ENCODE data around the gene SLC19A3. TPM values are rescaled to one million over a fixed set of nuclear protein-coding genes. Genes with fewer than 3 reads are reported as not detected.
"Not testable (repeated sequence)": the region's sequence is repeated elsewhere in the genome, so short reads cannot be mapped to it uniquely, and the experiment has no call there.

SLC19A3 gene
- total RNA-seq, 2 donors from 2014 or later: not detected

GRCh38 chr2:227713291-227713690, 4.5 kb downstream of the SLC19A3 start:
- DNase-seq (ENCODE audit: low spot score in 2 of 2): no peak
- no peak overlapping the region for H3K27ac Mint-ChIP-seq
- no peak for ATAC-seq
- H3K36me3 Mint-ChIP-seq: no peaks in the 10 kb centered on the region
- H3K9me3 Mint-ChIP-seq: no peaks in the 10 kb centered on the region

GRCh38 chr2:227710986-227711385, 6.8 kb downstream of the SLC19A3 start:
- H3K27ac Mint-ChIP-seq: no peak overlapping the region
- H3K9me3 Mint-ChIP-seq: no peaks in the 10 kb centered on the region
- no peak for ATAC-seq
- no peak for DNase-seq (ENCODE audit: low spot score in 2 of 2)
- no peaks in the 10 kb centered on the region for H3K36me3 Mint-ChIP-seq

- H3K9me3 Mint-ChIP-seq: no peaks in the 10 kb centered on the region
- H3K27ac Mint-ChIP-seq: no peak overlapping the region
- ATAC-seq (no peak), DNase-seq (ENCODE audit: low spot score in 2 of 2) (no peak)
- H3K36me3 Mint-ChIP-seq: no peaks in the 10 kb centered on the region
Observed at GRCh38 chr2:227707390-227707789, 10.4 kb downstream of the SLC19A3 start.

- DNase-seq (ENCODE audit: low spot score in 2 of 2): no peak
- ATAC-seq: no peak
- no peak overlapping the region for H3K27ac Mint-ChIP-seq
- no peaks in the 10 kb centered on the region for H3K36me3 Mint-ChIP-seq
- H3K9me3 Mint-ChIP-seq: no peaks in the 10 kb centered on the region
Observed at GRCh38 chr2:227706859-227707258, 11.0 kb downstream of the SLC19A3 start.

GRCh38 chr2:227703961-227704360, 13.9 kb downstream of the SLC19A3 start:
- H3K9me3 Mint-ChIP-seq: no peaks in the 10 kb centered on the region
- ATAC-seq (no peak), DNase-seq (ENCODE audit: low spot score in 2 of 2) (no peak)
- H3K27ac Mint-ChIP-seq: no peak overlapping the region
- H3K36me3 Mint-ChIP-seq: no peaks in the 10 kb centered on the region

GRCh38 chr2:227703280-227703732, 14.5 kb downstream of the SLC19A3 start:
- no peaks in the 10 kb centered on the region for H3K9me3 Mint-ChIP-seq
- H3K36me3 Mint-ChIP-seq: no peaks in the 10 kb centered on the region
- no peak for ATAC-seq
- DNase-seq (ENCODE audit: low spot score in 2 of 2): no peak
- H3K27ac Mint-ChIP-seq: no peak overlapping the region

GRCh38 chr2:227701556-227701955, 16.3 kb downstream of the SLC19A3 start:
- no peaks in the 10 kb centered on the region for H3K36me3 Mint-ChIP-seq
- DNase-seq (ENCODE audit: low spot score in 2 of 2): no peak
- H3K27ac Mint-ChIP-seq: no peak overlapping the region
- no peak for ATAC-seq
- no peaks in the 10 kb centered on the region for H3K9me3 Mint-ChIP-seq

- DNase-seq (ENCODE audit: low spot score in 2 of 2) (no peak), ATAC-seq (no peak)
- H3K9me3 Mint-ChIP-seq: no peaks in the 10 kb centered on the region
- H3K27ac Mint-ChIP-seq: no peak overlapping the region
- no peaks in the 10 kb centered on the region for H3K36me3 Mint-ChIP-seq
Observed at GRCh38 chr2:227696990-227697679, 20.7 kb downstream of the SLC19A3 start.

- ATAC-seq: no peak
- Mint-ChIP-seq H3K36me3 (no peaks in the 10 kb centered on the region), H3K27ac (no peak overlapping the region), H3K9me3 (no peaks in the 10 kb centered on the region)
- DNase-seq (ENCODE audit: low spot score in 2 of 2): no peak
Observed at GRCh38 chr2:227687189-227687588, 30.6 kb downstream of the SLC19A3 start.

- no peak for DNase-seq (ENCODE audit: low spot score in 2 of 2)
- Mint-ChIP-seq H3K9me3 (no peaks in the 10 kb centered on the region), H3K27ac (no peak overlapping the region), H3K36me3 (no peaks in the 10 kb centered on the region)
- ATAC-seq: no peak
Observed at GRCh38 chr2:227684258-227684657, 33.6 kb downstream of the SLC19A3 start.

GRCh38 chr2:227677928-227678327, 39.9 kb downstream of the SLC19A3 start:
- Mint-ChIP-seq H3K27ac (no peak overlapping the region), H3K36me3 (no peaks in the 10 kb centered on the region)
- ATAC-seq: no peak

GRCh38 chr2:227674485-227674884, 43.3 kb downstream of the SLC19A3 start:
- Mint-ChIP-seq H3K9me3 (no peaks in the 10 kb centered on the region), H3K27ac (no peak overlapping the region), H3K36me3 (no peaks in the 10 kb centered on the region)
- no peak for ATAC-seq
- no peak for DNase-seq (ENCODE audit: low spot score in 2 of 2)

More at GRCh38 chr2:227677928-227678327, 39.9 kb downstream of the SLC19A3 start:
- no peak for DNase-seq (ENCODE audit: low spot score in 2 of 2)
- H3K9me3 Mint-ChIP-seq: no peaks in the 10 kb centered on the region

GRCh38 chr2:227673620-227674019, 44.2 kb downstream of the SLC19A3 start:
- H3K36me3 Mint-ChIP-seq; DNase-seq (ENCODE audit: low spot score in 2 of 2); H3K27ac Mint-ChIP-seq; ATAC-seq; H3K9me3 Mint-ChIP-seq: not testable (repeated sequence)

- ATAC-seq (no peak), DNase-seq (ENCODE audit: low spot score in 2 of 2) (no peak)
- no peak overlapping the region for H3K27ac Mint-ChIP-seq
- H3K36me3 Mint-ChIP-seq: no peaks in the 10 kb centered on the region
- H3K9me3 Mint-ChIP-seq: no peaks in the 10 kb centered on the region
Observed at GRCh38 chr2:227671170-227671905, 46.5 kb downstream of the SLC19A3 start.

- not testable (repeated sequence) for H3K27ac Mint-ChIP-seq; H3K9me3 Mint-ChIP-seq; DNase-seq (ENCODE audit: low spot score in 2 of 2); H3K36me3 Mint-ChIP-seq; ATAC-seq
Observed at GRCh38 chr2:227666631-227667170, 51.1 kb downstream of the SLC19A3 start, which contains the start of gene SCYGR5. Gene SCYGR5 (plus strand): TSS chr2:227666804. CDS start chr2:227666804, 0 bp downstream.

- no peak for DNase-seq (ENCODE audit: low spot score in 2 of 2)
- Mint-ChIP-seq H3K36me3 (no peaks in the 10 kb centered on the region), H3K9me3 (no peaks in the 10 kb centered on the region), H3K27ac (no peak overlapping the region)
- ATAC-seq: no peak
Observed at GRCh38 chr2:227665189-227665940, 52.5 kb downstream of the SLC19A3 start.

- H3K9me3 Mint-ChIP-seq: no peaks in the 10 kb centered on the region
- no peaks in the 10 kb centered on the region for H3K36me3 Mint-ChIP-seq
- H3K27ac Mint-ChIP-seq: no peak overlapping the region
- DNase-seq (ENCODE audit: low spot score in 2 of 2) (no peak), ATAC-seq (no peak)
Observed at GRCh38 chr2:227661827-227662226, 56.0 kb downstream of the SLC19A3 start.
